Endothelial cell of umbilical vein (primary cell): ENCODE results near the gene CCDC191. TPM values are rescaled to one million over a fixed set of nuclear protein-coding genes. Genes with fewer than 3 reads are reported as not detected.

Experiments used
- BruUV-seq: library from RNA; stranded (reverse); fragments of 400-500 nt; replicated peaks from 2 replicates; lab custom pipeline; 2021; lab: Mats Ljungman, UMichigan
- CTCF ChIA-PET: fragments of 300-600, 350-600 bp; sonication (Branson Sonifier 250); formaldehyde crosslinking; loops from one replicate; lab custom pipeline; 2021; ENCODE audit warnings: antibody characterized with exemption, inconsistent platforms; lab: Charles Lee
- POLR2A ChIA-PET: fragments of 300-600, 350-600 bp; sonication (Branson Sonifier 250); formaldehyde crosslinking; loops from one replicate; lab custom pipeline; 2021; ENCODE audit warnings: antibody characterized with exemption, inconsistent platforms; lab: Charles Lee
- DNase-seq: peaks from one replicate; pipeline ENCODE4 v3.0.0-alpha.2; 2011; ENCODE audit warnings: low read depth, low spot score
- FAIRE-seq: peaks from 2 replicates; lab custom pipeline; 2011; peaks lifted over from hg19 to GRCh38; lab: Jason Lieb, UNC
- H2AFZ ChIP-seq: 2 replicates; pipeline ENCODE4 v1.6.0; 2012; ENCODE audit warnings: low read depth, low read length, control low read depth, inconsistent platforms
- H3K27ac ChIP-seq: 2 replicates; pipeline ENCODE4 v1.5.1; 2011; ENCODE audit warnings: low read depth, mild to moderate bottlenecking, control low read depth, low read length, moderate library complexity; ENCODE audit not compliant: insufficient read depth
- H3K27me3 ChIP-seq, 2 experiments: 2 replicates each; pipeline versions ENCODE4 v1.6.0 to v1.6.1; 2011; ENCODE audit warnings: low read length in 2 of 2, mixed read lengths in 1 of 2; ENCODE audit not compliant: control insufficient read depth in 2 of 2, insufficient read depth in 2 of 2
- H3K36me3 ChIP-seq, 2 experiments: 2 replicates in 1 of 2; 3 replicates in 1 of 2; pipeline ENCODE4 v1.5.1; 2011; ENCODE audit warnings: low read length in 2 of 2, mild to moderate bottlenecking in 1 of 2, moderate library complexity in 1 of 2; ENCODE audit not compliant: control insufficient read depth in 2 of 2, insufficient read depth in 2 of 2; ENCODE audit errors: extremely low read depth in 1 of 2
- H3K4me1 ChIP-seq: 3 replicates; pipeline ENCODE4 v1.5.1; 2011; ENCODE audit warnings: mild to moderate bottlenecking, low read length; ENCODE audit not compliant: control insufficient read depth, insufficient read depth; ENCODE audit errors: extremely low read depth
- H3K4me2 ChIP-seq: 2 replicates; pipeline ENCODE4 v1.6.1; 2011; ENCODE audit warnings: low read length, control low read depth, mixed read lengths; ENCODE audit not compliant: insufficient read depth
- H3K4me3 ChIP-seq, 3 experiments: fragments of 200-600 bp in 1 of 3; sonication (generic), shearing (Covaris generic) in 1 of 3; replicated peaks in 1 of 3; 2 replicates each; pipeline ENCODE4 v1.5.1; 2011 to 2016; ENCODE audit warnings: control low read depth in 3 of 3, low read length in 3 of 3, mild to moderate bottlenecking in 2 of 3, inconsistent platforms in 1 of 3, low read depth in 1 of 3, moderate library complexity in 1 of 3; ENCODE audit not compliant: insufficient read depth in 1 of 3
- H3K79me2 ChIP-seq: 2 replicates; pipeline ENCODE4 v1.6.0; 2012; ENCODE audit warnings: low read length, inconsistent platforms; ENCODE audit not compliant: control insufficient read depth, insufficient read depth
- H3K9ac ChIP-seq: replicated peaks from 2 replicates; pipeline ENCODE3; 2011; ENCODE audit warnings: low read length, control low read depth; ENCODE audit not compliant: insufficient read depth; ENCODE audit errors: extremely low read depth
- H3K9me1 ChIP-seq: replicated peaks from 3 replicates; pipeline ENCODE4 v1.6.0; 2011; ENCODE audit warnings: mild to moderate bottlenecking, low read length; ENCODE audit not compliant: control insufficient read depth, insufficient read depth; ENCODE audit errors: extremely low read depth
- H3K9me3 ChIP-seq: replicated peaks from 2 replicates; pipeline ENCODE4 v1.5.1; 2012; ENCODE audit warnings: low read length, inconsistent platforms; ENCODE audit not compliant: control insufficient read depth, insufficient read depth
- H4K20me1 ChIP-seq: replicated peaks from 2 replicates; pipeline ENCODE3; 2011; ENCODE audit warnings: mild to moderate bottlenecking, low read length; ENCODE audit not compliant: control insufficient read depth, insufficient read depth; ENCODE audit errors: extremely low read depth
- GATA2 ChIP-seq: IDR thresholded peaks from 2 replicates; pipeline ENCODE4 v1.7.0; 2011; ENCODE audit warnings: low read depth, mild to moderate bottlenecking, moderate library complexity, mixed read lengths, low read length; ENCODE audit not compliant: insufficient read length, insufficient read depth
- POLR2AphosphoS5 ChIP-seq: IDR thresholded peaks from 2 replicates; pipeline ENCODE4 v1.6.1; 2012; ENCODE audit warnings: low read depth, mild to moderate bottlenecking, control low read depth, low read length, moderate library complexity; ENCODE audit not compliant: insufficient read depth
- dilution Hi-C: fragments of 300-500 bp; cut with MboI; formaldehyde crosslinking; loops from one replicate; pipeline ENCODE4 v1.15.0; 2019; ENCODE audit warnings: low sequenced_read_pairs; ENCODE audit not compliant: extremely low pct_ligation_motif_present
- intact Hi-C: fragments of 100-400 bp; cut with micrococcal nuclease; formaldehyde crosslinking; loops from one replicate; pipeline ENCODE4 v1.10.0; 2022
- polyA plus RNA-seq, 4 experiments: library from polyadenylated mRNA; depleted of rRNA in 3 of 4; stranded (reverse) in 3 of 4; unstranded in 1 of 4; fragments of >200 nt; gene quantifications; 2 replicates each; pipeline versions ENCODE4 v1.2.1 to v1.2.3, GENCODE V29; 2011 to 2012; ENCODE audit warnings: missing spikeins in 1 of 4
- total RNA-seq: library from RNA; stranded (reverse); gene quantifications from 2 replicates; pipeline ENCODE4 v1.2.3, GENCODE V29; 2021
- TF ChIP-seq, protein P1 (sequence below): IDR thresholded peaks from 2 replicates; pipeline ENCODE4 v1.6.1; 2011; ENCODE audit not compliant: insufficient read depth, insufficient read length
- TF ChIP-seq, protein P2 (sequence below), 2 donors: IDR thresholded peaks; 1 replicate in 1 of 2; 2 replicates in 1 of 2; pipeline ENCODE4 v1.5.1; 2011; ENCODE audit warnings: low read length in 2 of 2, mild to moderate bottlenecking in 2 of 2, moderate library complexity in 2 of 2, control low read depth in 1 of 2, inconsistent platforms in 1 of 2, low read depth in 1 of 2; ENCODE audit not compliant: insufficient read depth in 1 of 2; ENCODE audit errors: extremely low read depth in 1 of 2

The CCDC191 gene
- total and polyA plus RNA-seq, 2 donors (not counting 3 experiments of a cell fraction or from before 2014, with no cell fraction given) = 1.7 to 4.9 TPM

DNA sequence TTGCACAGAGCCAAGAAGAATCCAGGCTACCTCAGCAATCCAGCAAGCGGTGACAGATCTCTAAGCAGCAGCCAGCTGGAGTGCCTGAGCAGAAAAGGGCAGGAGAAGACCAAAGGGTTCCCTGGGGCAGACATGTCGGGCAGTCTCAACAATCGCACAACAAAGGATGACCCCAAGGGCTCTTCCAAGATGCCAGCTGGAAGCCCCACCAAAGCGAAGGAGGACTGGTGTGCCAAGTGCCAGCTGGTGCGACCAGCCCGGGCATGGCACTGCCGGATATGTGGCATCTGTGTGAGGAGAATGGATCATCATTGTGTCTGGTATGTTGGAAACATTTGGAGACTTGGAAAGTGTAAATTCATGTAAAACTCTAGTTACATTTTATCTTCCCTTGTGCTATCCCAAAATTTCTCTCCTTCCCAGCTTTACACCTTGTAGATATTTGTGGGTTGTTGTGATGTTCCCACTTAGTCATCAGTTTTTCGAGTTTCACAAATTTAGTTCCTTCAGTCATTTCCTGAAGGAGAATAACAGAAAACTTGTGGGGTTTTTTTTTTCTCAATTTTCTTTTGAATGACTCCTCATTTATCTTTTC lies 102.1 kb downstream of the CCDC191 start:
- peak overlapping the region; percentile 33 for H2AFZ ChIP-seq
- no TSS peak for BruUV-seq
- dilution Hi-C loops = no loop called here

More for the DNA sequence above, 102.1 kb downstream of the CCDC191 start:
- Histone ChIP-seq H3K4me2 (peak overlapping the region; percentile 9), H3K27ac (no peak overlapping the region), H3K27me3 (no peaks in the 10 kb centered on the region), H3K36me3 (no peaks in the 10 kb centered on the region), H3K9me1 (no peaks in the 10 kb centered on the region), H4K20me1 (no peaks in the 10 kb centered on the region), H3K9me3 (no peaks in the 10 kb centered on the region), H3K79me2 (no peaks in the 10 kb centered on the region), H3K4me3 (no peak overlapping the region), H3K4me1 (peaks cover 14% of the 10 kb centered on the region), H3K9ac (no peak overlapping the region)
- POLR2A ChIA-PET = no interaction called here
- DNase-seq (no peak), FAIRE-seq (peak; percentile 12)
- intact Hi-C loops = no loop called here
- CTCF ChIA-PET = interaction anchor here (1.0 to 1.4 kb wide), 3 partner anchors 9 to 58 kb away, joined by 3 to 6 read pairs (median 3); no protein-coding TSS in a partner anchor
- TF ChIP-seq POLR2AphosphoS5 (no peak), GATA2 (no peak)
- TF ChIP-seq, protein P1, sequence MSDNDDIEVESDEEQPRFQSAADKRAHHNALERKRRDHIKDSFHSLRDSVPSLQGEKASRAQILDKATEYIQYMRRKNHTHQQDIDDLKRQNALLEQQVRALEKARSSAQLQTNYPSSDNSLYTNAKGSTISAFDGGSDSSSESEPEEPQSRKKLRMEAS = no peak
- TF ChIP-seq, protein P2, sequence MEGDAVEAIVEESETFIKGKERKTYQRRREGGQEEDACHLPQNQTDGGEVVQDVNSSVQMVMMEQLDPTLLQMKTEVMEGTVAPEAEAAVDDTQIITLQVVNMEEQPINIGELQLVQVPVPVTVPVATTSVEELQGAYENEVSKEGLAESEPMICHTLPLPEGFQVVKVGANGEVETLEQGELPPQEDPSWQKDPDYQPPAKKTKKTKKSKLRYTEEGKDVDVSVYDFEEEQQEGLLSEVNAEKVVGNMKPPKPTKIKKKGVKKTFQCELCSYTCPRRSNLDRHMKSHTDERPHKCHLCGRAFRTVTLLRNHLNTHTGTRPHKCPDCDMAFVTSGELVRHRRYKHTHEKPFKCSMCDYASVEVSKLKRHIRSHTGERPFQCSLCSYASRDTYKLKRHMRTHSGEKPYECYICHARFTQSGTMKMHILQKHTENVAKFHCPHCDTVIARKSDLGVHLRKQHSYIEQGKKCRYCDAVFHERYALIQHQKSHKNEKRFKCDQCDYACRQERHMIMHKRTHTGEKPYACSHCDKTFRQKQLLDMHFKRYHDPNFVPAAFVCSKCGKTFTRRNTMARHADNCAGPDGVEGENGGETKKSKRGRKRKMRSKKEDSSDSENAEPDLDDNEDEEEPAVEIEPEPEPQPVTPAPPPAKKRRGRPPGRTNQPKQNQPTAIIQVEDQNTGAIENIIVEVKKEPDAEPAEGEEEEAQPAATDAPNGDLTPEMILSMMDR (IDR thresholded peaks at IDR 0.05; ENCODE audit: extremely low read depth in 1 of 2, insufficient read depth in 1 of 2, low read depth in 1 of 2, low read length in 2 of 2) = no peak
